Gastrocnemius medialis (tissue), 4 donors: ENCODE measurements around the gene SPEM2. TPM values are rescaled to one million over a fixed set of nuclear protein-coding genes. Genes with fewer than 3 reads are reported as not detected.

Experiments used
- ATAC-seq, 2 donors: fragments of 150-250 bp; one replicate each; pipeline ENCODE4 v1.9.1; 2016
- DNase-seq, 2 donors: peaks; one replicate each; pipeline ENCODE4 v3.0.0-alpha.2; 2019
- H3K27ac ChIP-seq, 4 donors: fragments of 200-600 bp; sonication (generic); 1 replicate in 1 of 4; 2 replicates in 3 of 4; pipeline ENCODE4 v1.5.1; 2016 to 2018; ENCODE audit warnings: mild to moderate bottlenecking in 2 of 4, moderate library complexity in 1 of 4
- H3K27me3 ChIP-seq, 3 donors: fragments of 200-600 bp; sonication (generic) in 2 of 3; 1 replicate in 1 of 3; 2 replicates in 2 of 3; pipeline versions ENCODE4 v1.5.1 to v1.6.0; 2016 to 2019; ENCODE audit warnings: mild to moderate bottlenecking in 1 of 3, moderate library complexity in 1 of 3
- H3K36me3 ChIP-seq, 2 donors: fragments of 200-600 bp; sonication (generic) in 1 of 2; one replicate each; pipeline ENCODE4 v1.5.1; 2017 to 2018
- H3K4me1 ChIP-seq, 2 donors: fragments of 200-600 bp; sonication (generic) in 1 of 2; one replicate each; pipeline ENCODE4 v1.5.1; 2016 to 2017; ENCODE audit warnings: mild to moderate bottlenecking in 2 of 2
- H3K4me3 ChIP-seq, 4 donors: fragments of 200-600 bp; sonication (generic) in 3 of 4; 1 replicate in 1 of 4; 2 replicates in 3 of 4; pipeline ENCODE4 v1.5.1; 2016 to 2019; ENCODE audit warnings: mild to moderate bottlenecking in 2 of 4
- H3K9me3 ChIP-seq, 3 donors: fragments of 200-600 bp; sonication (generic) in 2 of 3; 1 replicate in 1 of 3; 2 replicates in 2 of 3; pipeline ENCODE4 v1.5.1; 2016 to 2019
- POLR2A ChIP-seq, 2 donors: fragments of 450-650 bp; IDR thresholded peaks; one replicate each; pipeline ENCODE4 v1.6.1; 2017; ENCODE audit warnings: antibody characterized with exemption in 2 of 2, mild to moderate bottlenecking in 2 of 2, moderate library complexity in 2 of 2
- in situ Hi-C, 4 donors: fragments of 200-750 bp; cut with MboI; loops; one replicate each; pipeline versions ENCODE4 v1.15.0 to v1.8.0; 2017; ENCODE audit warnings: low sequenced_read_pairs in 4 of 4
- intact Hi-C: fragments of 100-400 bp; cut with DNase I; formaldehyde crosslinking; loops from one replicate; pipeline ENCODE4 v1.15.1; 2023; ENCODE audit warnings: low total_unique reads
- total RNA-seq, 4 donors: library from RNA; depleted of rRNA; stranded (reverse); fragments of >200 nt; gene quantifications; one replicate each; pipeline versions ENCODE4 v1.1.0 to v1.2.3, GENCODE V29; 2016
- TF ChIP-seq, protein P1 (sequence below), 5 experiments: fragments of 450-650 bp in 3 of 5; fragments of 200-600 bp in 2 of 5; sonication (generic) in 2 of 5; IDR thresholded peaks in 4 of 5; conservative IDR thresholded peaks in 1 of 5; 1 replicate in 4 of 5; 2 replicates in 1 of 5; pipeline ENCODE4 v1.5.1; 2016 to 2019; ENCODE audit warnings: antibody characterized with exemption in 5 of 5, mild to moderate bottlenecking in 3 of 5, moderate library complexity in 3 of 5

Gene SPEM2
- total RNA-seq, 4 donors from 2014 or later = not detected

- no peaks in the 10 kb centered on the region for H3K9me3 ChIP-seq
- H3K27ac ChIP-seq = no peak overlapping the region
- no peak overlapping the region for H3K4me3 ChIP-seq
- ATAC-seq = no peak
- no peak for DNase-seq
- intact Hi-C loops = no loop called here
- in situ Hi-C loops = no loop called here
- no peaks in the 10 kb centered on the region for H3K36me3 ChIP-seq
- H3K27me3 ChIP-seq = no peaks in the 10 kb centered on the region
- H3K4me1 ChIP-seq = no peaks in the 10 kb centered on the region
- TF ChIP-seq, protein P1, sequence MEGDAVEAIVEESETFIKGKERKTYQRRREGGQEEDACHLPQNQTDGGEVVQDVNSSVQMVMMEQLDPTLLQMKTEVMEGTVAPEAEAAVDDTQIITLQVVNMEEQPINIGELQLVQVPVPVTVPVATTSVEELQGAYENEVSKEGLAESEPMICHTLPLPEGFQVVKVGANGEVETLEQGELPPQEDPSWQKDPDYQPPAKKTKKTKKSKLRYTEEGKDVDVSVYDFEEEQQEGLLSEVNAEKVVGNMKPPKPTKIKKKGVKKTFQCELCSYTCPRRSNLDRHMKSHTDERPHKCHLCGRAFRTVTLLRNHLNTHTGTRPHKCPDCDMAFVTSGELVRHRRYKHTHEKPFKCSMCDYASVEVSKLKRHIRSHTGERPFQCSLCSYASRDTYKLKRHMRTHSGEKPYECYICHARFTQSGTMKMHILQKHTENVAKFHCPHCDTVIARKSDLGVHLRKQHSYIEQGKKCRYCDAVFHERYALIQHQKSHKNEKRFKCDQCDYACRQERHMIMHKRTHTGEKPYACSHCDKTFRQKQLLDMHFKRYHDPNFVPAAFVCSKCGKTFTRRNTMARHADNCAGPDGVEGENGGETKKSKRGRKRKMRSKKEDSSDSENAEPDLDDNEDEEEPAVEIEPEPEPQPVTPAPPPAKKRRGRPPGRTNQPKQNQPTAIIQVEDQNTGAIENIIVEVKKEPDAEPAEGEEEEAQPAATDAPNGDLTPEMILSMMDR (IDR thresholded peaks at IDR 0.05 in 4 of 5, conservative IDR thresholded peaks at IDR 0.05 in 1 of 5) = no peak
- no peak for TF ChIP-seq POLR2A (IDR thresholded peaks at IDR 0.05)
Observed at GRCh38 chr17:7417056-7417655, 8.3 kb upstream of the SPEM2 start.

DNA sequence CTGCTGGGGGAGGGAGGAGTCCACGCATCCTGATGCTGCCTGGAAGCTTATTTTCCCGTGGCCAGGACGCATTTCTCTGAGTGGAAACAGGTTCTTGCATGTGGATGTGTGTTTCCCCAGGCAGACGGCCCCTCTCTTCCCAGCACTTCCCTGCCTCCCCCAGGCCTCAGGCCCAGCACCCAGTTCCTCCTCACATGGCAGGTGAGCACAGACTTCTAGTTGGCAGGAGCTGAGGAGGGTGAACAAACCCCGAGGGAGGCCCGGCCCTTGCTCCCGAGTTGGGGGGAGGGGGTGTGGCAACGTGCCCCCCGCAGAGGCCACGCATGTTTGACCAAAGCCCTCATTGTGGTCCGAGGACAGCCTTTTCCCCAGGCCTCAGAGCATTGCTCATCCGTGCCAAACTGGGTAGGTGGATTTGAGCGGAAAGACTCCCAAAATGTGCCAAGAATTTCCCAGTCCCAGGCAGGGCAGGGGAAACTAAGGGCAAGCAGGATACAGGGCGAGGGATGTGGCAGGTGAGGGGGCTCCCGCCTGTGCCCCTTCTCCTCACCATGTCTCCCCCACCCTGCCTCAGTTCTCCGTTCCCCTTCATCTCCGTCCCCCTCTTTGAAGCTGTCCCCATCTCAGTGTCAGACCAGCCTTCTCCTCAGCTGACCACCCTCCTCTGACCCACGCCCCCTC, 6.8 kb upstream of the SPEM2 start:
- TF ChIP-seq POLR2A (IDR thresholded peaks at IDR 0.05) = no peak
- TF ChIP-seq, protein P1 (IDR thresholded peaks at IDR 0.05 in 4 of 5, conservative IDR thresholded peaks at IDR 0.05 in 1 of 5) = no peak
- Histone ChIP-seq H3K27ac (no peak overlapping the region), H3K4me3 (no peak overlapping the region), H3K9me3 (no peaks in the 10 kb centered on the region), H3K4me1 (no peaks in the 10 kb centered on the region), H3K36me3 (no peaks in the 10 kb centered on the region), H3K27me3 (no peaks in the 10 kb centered on the region)
- in situ Hi-C loops = no loop called here
- intact Hi-C loops = no loop called here
- ATAC-seq (no peak), DNase-seq (no peak)

DNA sequence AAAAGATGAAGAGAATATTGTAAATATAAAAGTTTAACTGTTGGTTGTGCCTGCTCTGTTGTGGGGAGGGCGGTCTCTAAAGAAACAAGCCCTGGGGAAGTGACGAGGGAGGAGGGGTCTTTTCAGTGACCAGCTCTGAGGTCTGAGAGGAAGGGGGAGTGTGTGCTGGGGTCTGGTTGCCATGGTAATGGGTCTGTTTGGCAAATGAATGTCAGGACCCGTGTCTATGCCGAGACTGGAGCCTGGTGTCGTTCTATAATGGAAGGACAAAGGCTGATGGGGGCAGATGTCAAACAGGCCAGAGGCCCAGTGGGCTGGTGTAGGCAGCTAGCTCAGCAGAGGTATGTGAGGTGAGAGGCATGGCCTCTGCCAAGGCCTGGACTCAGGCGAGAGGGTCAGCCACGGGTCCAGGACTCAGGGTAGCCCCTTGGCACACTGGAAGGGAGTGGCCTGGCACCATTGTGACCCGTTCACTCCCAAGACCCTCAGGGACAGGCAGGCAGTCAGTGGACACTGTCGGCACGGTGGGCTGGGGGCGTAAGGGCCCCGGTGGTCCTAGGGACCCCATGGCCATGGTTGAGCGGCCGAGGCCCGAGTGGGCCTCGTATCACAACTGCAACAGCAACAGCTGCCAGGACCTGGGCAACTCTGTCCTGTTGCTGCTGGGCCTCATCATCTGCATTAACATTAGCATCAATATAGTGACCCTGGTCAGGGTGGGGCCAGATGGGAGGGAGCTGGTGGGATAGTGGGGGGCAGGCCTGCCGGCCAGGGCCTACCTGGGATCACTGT, 5.4 kb upstream of the SPEM2 start, which contains the start of gene SPEM1:
Gene SPEM1 (plus strand): TSS at position 506 of the 792 bp plus-strand sequence. CDS start 61 bp downstream, at position 567.
- in situ Hi-C loops = no loop called here

DNA sequence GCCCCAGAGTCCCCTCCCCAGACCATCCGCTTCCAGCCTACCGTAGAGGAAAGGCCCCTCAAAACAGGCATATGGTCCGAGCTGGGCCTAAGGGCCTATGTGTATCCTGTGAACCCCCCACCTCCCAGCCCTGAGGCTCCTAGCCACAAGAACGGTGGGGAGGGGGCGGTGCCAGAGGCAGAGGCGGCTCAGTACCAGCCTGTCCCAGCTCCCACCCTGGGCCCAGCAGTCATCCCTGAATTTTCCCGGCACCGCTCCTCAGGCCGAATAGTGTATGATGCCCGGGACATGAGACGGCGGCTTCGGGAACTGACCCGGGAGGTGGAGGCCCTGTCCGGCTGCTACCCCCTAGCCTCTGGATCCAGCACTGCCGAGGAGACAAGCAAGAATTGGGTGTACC, 4.2 kb upstream of the SPEM2 start:
- in situ Hi-C loops (no loop called here), intact Hi-C loops (no loop called here)
- TF ChIP-seq, protein P1 (IDR thresholded peaks at IDR 0.05 in 4 of 5, conservative IDR thresholded peaks at IDR 0.05 in 1 of 5) = no peak
- TF ChIP-seq POLR2A (IDR thresholded peaks at IDR 0.05) = no peak
- H3K4me3 ChIP-seq = no peak overlapping the region
- no peaks in the 10 kb centered on the region for H3K9me3 ChIP-seq
- H3K27me3 ChIP-seq = no peaks in the 10 kb centered on the region
- DNase-seq (no peak), ATAC-seq (no peak)
- H3K36me3 ChIP-seq = no peaks in the 10 kb centered on the region
- no peaks in the 10 kb centered on the region for H3K4me1 ChIP-seq
- H3K27ac ChIP-seq = no peak overlapping the region

More for the DNA sequence above, 5.4 kb upstream of the SPEM2 start, which contains the start of gene SPEM1:
- DNase-seq = no peak
- TF ChIP-seq, protein P1 (IDR thresholded peaks at IDR 0.05 in 4 of 5, conservative IDR thresholded peaks at IDR 0.05 in 1 of 5) = no peak
- no peak for TF ChIP-seq POLR2A (IDR thresholded peaks at IDR 0.05)
- no peaks in the 10 kb centered on the region for H3K4me1 ChIP-seq
- H3K9me3 ChIP-seq = no peaks in the 10 kb centered on the region
- no peak within 1 kb of the TSS for H3K4me3 ChIP-seq
- H3K27me3 ChIP-seq = no peaks in the 10 kb centered on the region
- no peaks in the 10 kb centered on the region for H3K36me3 ChIP-seq
- intact Hi-C loops = no loop called here
- no peak for ATAC-seq
- H3K27ac ChIP-seq = no peak within 1 kb of the TSS
